AG04450 (cell line): ENCODE data around the gene TASP1. TPM values are rescaled to one million over a fixed set of nuclear protein-coding genes. Genes with fewer than 3 reads are reported as not detected.

ENCODE experiments used
- CTCF ChIA-PET: fragments of 300-600, 350-600 bp; formaldehyde crosslinking; extraction: SDS; loops from one replicate; lab custom pipeline; 2022; ENCODE audit warnings: antibody characterized with exemption, inconsistent platforms; lab: Charles Lee
- POLR2A ChIA-PET: fragments of 350-600 bp; formaldehyde crosslinking; extraction: SDS; loops from one replicate; lab custom pipeline; 2021; ENCODE audit warnings: antibody characterized with exemption, inconsistent platforms; lab: Yijun Ruan, JAX
- DNase-seq: peaks from one replicate; pipeline ENCODE4 v3.0.0-alpha.2; 2011; ENCODE audit warnings: low read depth, low spot score
- H3K27ac ChIP-seq: one replicate; pipeline ENCODE4 v1.5.1; 2012; ENCODE audit warnings: low read depth, low read length, control low read depth
- H3K27me3 ChIP-seq: one replicate; pipeline ENCODE4 v1.6.0; 2012; ENCODE audit warnings: low read length; ENCODE audit not compliant: control insufficient read depth, insufficient read depth
- H3K4me3 ChIP-seq: 2 replicates; pipeline ENCODE4 v1.5.1; 2011; ENCODE audit warnings: mild to moderate bottlenecking, low read depth, low read length, control low read depth
- H3K9me3 ChIP-seq: 2 replicates; pipeline ENCODE4 v1.5.1; 2012; ENCODE audit warnings: low read length; ENCODE audit not compliant: control insufficient read depth, insufficient read depth
- polyA plus RNA-seq: library from polyadenylated mRNA; depleted of rRNA; stranded (reverse); fragments of >200 nt; gene quantifications from 2 replicates; pipeline ENCODE4 v1.2.3, GENCODE V29; 2011
- TF ChIP-seq, protein P1 (sequence below): IDR thresholded peaks from 2 replicates; pipeline ENCODE4 v1.5.1; 2011; ENCODE audit warnings: low read depth, low read length, control low read depth, inconsistent platforms

TASP1 gene
- polyA plus RNA-seq, 1 experiment: 6.0 TPM

DNA sequence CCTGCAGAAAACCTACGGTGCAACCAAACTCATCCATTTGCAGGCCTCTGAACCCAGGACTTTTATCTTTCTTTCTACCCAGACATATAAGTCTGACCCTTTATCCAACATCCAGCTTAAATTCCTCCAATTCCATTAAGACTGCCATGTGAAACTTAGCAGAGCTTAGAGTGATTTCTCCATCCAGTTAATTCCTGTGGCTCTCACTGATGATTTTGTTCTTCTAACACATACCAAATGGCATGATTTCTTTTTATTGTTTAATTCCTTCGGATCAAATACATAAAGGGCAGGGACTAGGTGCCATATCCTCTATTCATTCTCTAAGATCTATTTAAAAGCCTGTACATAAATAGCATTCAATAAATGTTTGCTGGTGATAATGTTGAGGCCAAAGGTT lies 92.9 kb downstream of the TASP1 start:
- Histone ChIP-seq H3K9me3 (no peaks in the 10 kb centered on the region), H3K4me3 (no peak overlapping the region), H3K27me3 (no peaks in the 10 kb centered on the region), H3K27ac (no peak overlapping the region)
- POLR2A ChIA-PET: interaction anchor here (1.0 kb wide), 1 partner anchor 21 kb away, joined by 3 read pairs; no protein-coding TSS in a partner anchor
- TF ChIP-seq, protein P1, sequence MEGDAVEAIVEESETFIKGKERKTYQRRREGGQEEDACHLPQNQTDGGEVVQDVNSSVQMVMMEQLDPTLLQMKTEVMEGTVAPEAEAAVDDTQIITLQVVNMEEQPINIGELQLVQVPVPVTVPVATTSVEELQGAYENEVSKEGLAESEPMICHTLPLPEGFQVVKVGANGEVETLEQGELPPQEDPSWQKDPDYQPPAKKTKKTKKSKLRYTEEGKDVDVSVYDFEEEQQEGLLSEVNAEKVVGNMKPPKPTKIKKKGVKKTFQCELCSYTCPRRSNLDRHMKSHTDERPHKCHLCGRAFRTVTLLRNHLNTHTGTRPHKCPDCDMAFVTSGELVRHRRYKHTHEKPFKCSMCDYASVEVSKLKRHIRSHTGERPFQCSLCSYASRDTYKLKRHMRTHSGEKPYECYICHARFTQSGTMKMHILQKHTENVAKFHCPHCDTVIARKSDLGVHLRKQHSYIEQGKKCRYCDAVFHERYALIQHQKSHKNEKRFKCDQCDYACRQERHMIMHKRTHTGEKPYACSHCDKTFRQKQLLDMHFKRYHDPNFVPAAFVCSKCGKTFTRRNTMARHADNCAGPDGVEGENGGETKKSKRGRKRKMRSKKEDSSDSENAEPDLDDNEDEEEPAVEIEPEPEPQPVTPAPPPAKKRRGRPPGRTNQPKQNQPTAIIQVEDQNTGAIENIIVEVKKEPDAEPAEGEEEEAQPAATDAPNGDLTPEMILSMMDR: no peak
- CTCF ChIA-PET: interaction anchor here (0.6 to 5.8 kb wide), 69 partner anchors 8 to 621 kb away, joined by 3 to 86 read pairs (median 7); no protein-coding TSS in a partner anchor
- DNase-seq: no peak

DNA sequence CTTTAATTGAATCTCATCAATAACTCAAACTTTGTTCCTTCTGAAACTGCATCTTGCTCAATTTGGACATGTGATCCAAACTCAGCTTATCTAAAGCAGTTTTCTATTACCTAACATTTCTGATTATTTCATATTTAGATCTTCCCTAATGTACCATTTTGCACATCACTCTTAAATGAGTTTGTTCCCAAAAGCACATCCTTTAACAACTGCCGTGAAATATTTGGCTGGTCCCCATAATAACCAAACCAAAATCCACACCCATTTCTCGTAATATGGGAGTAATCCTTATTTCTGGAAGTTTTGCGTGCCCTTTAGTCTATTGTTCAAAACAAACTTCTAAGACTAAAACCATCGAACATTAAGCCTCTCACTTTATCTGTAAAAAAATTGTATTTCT lies 94.9 kb downstream of the TASP1 start:
- TF ChIP-seq, protein P1: no peak
- Histone ChIP-seq H3K9me3 (no peaks in the 10 kb centered on the region), H3K4me3 (no peak overlapping the region), H3K27ac (no peak overlapping the region), H3K27me3 (no peaks in the 10 kb centered on the region)
- no peak for DNase-seq
- CTCF ChIA-PET: interaction anchor here (1.1 kb wide), 1 partner anchor 425 kb away, joined by 3 read pairs; no protein-coding TSS in a partner anchor
- POLR2A ChIA-PET: no interaction called here

DNA sequence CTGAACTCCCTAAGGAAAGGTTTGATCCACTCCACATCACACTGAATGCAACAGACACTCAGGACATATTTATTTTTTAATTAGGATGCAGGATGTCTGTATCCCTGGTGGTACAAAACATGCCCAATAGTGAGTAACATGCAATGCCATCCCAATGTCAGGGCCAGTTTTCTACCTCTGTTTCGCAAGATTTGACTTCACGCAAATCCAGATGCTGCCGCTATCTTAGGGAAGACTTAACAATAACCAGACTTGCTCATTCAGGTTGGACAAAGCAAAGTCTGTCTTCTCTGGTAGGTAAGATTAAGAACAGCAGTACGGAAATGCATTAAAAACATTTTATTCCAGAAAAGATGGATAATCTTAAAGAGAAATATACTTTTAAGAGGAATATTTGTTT lies 103.1 kb downstream of the TASP1 start:
- Histone ChIP-seq H3K4me3 (no peak overlapping the region), H3K27me3 (no peaks in the 10 kb centered on the region), H3K27ac (no peak overlapping the region), H3K9me3 (no peaks in the 10 kb centered on the region)
- TF ChIP-seq, protein P1: no peak
- ChIA-PET CTCF (interaction anchor here (5.3 kb wide), 1 partner anchor 11 kb away, joined by 59 read pairs; no protein-coding TSS in a partner anchor), POLR2A (no interaction called here)
- no peak for DNase-seq

DNA sequence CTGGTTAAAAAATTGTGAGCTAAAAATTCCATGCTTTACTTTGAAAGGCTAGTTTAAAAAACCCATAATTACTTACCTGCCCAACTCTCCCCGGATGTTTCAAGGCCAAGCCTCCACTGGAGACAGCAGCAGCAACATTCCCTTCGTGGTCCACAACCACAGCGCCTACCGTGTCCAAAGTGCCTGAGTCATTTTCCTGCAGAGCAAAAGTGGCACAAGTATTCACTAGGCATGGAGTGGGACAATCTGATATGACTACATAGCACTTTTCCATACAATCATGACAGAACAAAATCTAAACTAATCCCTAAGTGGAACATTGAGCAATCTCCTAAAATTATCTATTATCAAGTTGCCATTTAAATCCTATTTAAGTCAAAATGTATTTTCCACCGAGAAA lies 104.8 kb downstream of the TASP1 start:
- Histone ChIP-seq H3K27me3 (no peaks in the 10 kb centered on the region), H3K4me3 (no peak overlapping the region), H3K9me3 (no peaks in the 10 kb centered on the region), H3K27ac (no peak overlapping the region)
- no peak for DNase-seq
- TF ChIP-seq, protein P1: no peak
- CTCF ChIA-PET: interaction anchor here (5.3 kb wide), 1 partner anchor 12 kb away, joined by 59 read pairs; no protein-coding TSS in a partner anchor
- POLR2A ChIA-PET: no interaction called here

DNA sequence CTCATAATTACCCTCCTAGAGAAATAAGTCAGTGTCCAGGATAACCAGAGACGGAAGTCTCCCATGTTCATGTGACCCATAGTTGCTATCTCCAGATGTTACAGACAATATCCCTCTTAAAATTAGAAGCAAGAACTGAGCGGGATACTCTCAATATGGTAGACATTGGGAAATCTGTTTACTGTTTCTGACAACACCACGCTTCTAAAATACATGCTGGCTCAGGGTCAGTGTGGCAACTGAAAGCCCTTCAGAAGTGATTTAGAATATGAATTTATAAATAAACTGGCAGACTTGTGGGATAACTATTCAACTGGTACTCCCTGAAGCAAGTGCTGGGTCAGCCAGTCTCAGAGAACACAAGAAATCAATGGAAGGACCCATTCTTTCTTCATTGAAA lies 108.6 kb downstream of the TASP1 start:
- TF ChIP-seq, protein P1: no peak
- CTCF ChIA-PET: interaction anchor here (1.6 to 2.9 kb wide), 2 partner anchors 16 to 206 kb away, joined by 4 to 24 read pairs; no protein-coding TSS in a partner anchor
- no peak for DNase-seq
- no peaks in the 10 kb centered on the region for H3K27me3 ChIP-seq
- H3K27ac ChIP-seq: no peak overlapping the region
- no peaks in the 10 kb centered on the region for H3K9me3 ChIP-seq
- no peak overlapping the region for H3K4me3 ChIP-seq
- POLR2A ChIA-PET: no interaction called here
